Astrocyte (in vitro differentiated cells and primary cell): ENCODE measurements around the gene CDC34. TPM values are rescaled to one million over a fixed set of nuclear protein-coding genes. Genes with fewer than 3 reads are reported as not detected.

Experiments used
- DNase-seq: peaks from one replicate; pipeline ENCODE4 v3.0.0-alpha.2; 2010; ENCODE audit warnings: low read depth
- FAIRE-seq: peaks from 2 replicates; lab custom pipeline; 2011; peaks lifted over from hg19 to GRCh38; lab: Jason Lieb, UNC
- H2AFZ ChIP-seq: 2 replicates; pipeline ENCODE4 v1.6.0; 2012; ENCODE audit warnings: low read depth, low read length, inconsistent platforms
- H3K27ac ChIP-seq: 2 replicates; pipeline ENCODE4 v1.5.1; 2011; ENCODE audit warnings: low read depth, low read length, inconsistent platforms
- H3K27me3 ChIP-seq: 2 replicates; pipeline ENCODE4 v1.6.0; 2011; ENCODE audit warnings: low read length, inconsistent platforms; ENCODE audit not compliant: insufficient read depth
- H3K36me3 ChIP-seq: 2 replicates; pipeline ENCODE4 v1.5.1; 2011; ENCODE audit warnings: low read length, inconsistent platforms; ENCODE audit not compliant: insufficient read depth
- H3K4me1 ChIP-seq: 2 replicates; pipeline ENCODE4 v1.5.1; 2011; ENCODE audit warnings: low read length, inconsistent platforms; ENCODE audit not compliant: insufficient read depth
- H3K4me2 ChIP-seq: 2 replicates; pipeline ENCODE4 v1.6.0; 2012; ENCODE audit warnings: low read length, inconsistent platforms
- H3K4me3 ChIP-seq: 2 replicates; pipeline ENCODE4 v1.5.1; 2011; ENCODE audit warnings: low read depth, mild to moderate bottlenecking, low read length, inconsistent platforms; ENCODE audit not compliant: insufficient read depth
- H3K79me2 ChIP-seq: 2 replicates; pipeline ENCODE4 v1.6.0; 2012; ENCODE audit warnings: mild to moderate bottlenecking, low read length, inconsistent platforms; ENCODE audit not compliant: insufficient read depth
- H3K9ac ChIP-seq: 2 replicates; pipeline ENCODE4 v1.6.0; 2012; ENCODE audit warnings: mild to moderate bottlenecking, low read length, inconsistent platforms
- H3K9me3 ChIP-seq: 2 replicates; pipeline ENCODE4 v1.5.1; 2012; ENCODE audit warnings: low read depth, mild to moderate bottlenecking, low read length, inconsistent platforms; ENCODE audit not compliant: insufficient read depth
- H4K20me1 ChIP-seq: 2 replicates; pipeline ENCODE4 v1.6.0; 2012; ENCODE audit warnings: low read length, inconsistent platforms; ENCODE audit not compliant: insufficient read depth
- H3K27ac Mint-ChIP-seq: one replicate; pipeline ENCODE4 v1.8.0; 2021; ENCODE audit warnings: mild to moderate bottlenecking, mixed read lengths; ENCODE audit not compliant: unreplicated experiment
- H3K27me3 Mint-ChIP-seq: one replicate; pipeline ENCODE4 v1.8.0; 2021; ENCODE audit warnings: low read depth, mixed read lengths; ENCODE audit not compliant: unreplicated experiment
- H3K36me3 Mint-ChIP-seq: one replicate; pipeline ENCODE4 v1.8.0; 2021; ENCODE audit warnings: low read depth, mixed read lengths; ENCODE audit not compliant: unreplicated experiment
- H3K4me1 Mint-ChIP-seq: one replicate; pipeline ENCODE4 v1.8.0; 2021; ENCODE audit warnings: low read depth, mixed read lengths; ENCODE audit not compliant: unreplicated experiment
- H3K4me3 Mint-ChIP-seq: one replicate; pipeline ENCODE4 v1.8.0; 2021; ENCODE audit warnings: mild to moderate bottlenecking, moderate library complexity, mixed read lengths; ENCODE audit not compliant: unreplicated experiment
- H3K9me3 Mint-ChIP-seq: one replicate; pipeline ENCODE4 v1.8.0; 2021; ENCODE audit warnings: mild to moderate bottlenecking, mixed read lengths; ENCODE audit not compliant: unreplicated experiment
- CTCF ChIP-seq: IDR thresholded peaks from 2 replicates; pipeline ENCODE4 v1.5.1; 2011; ENCODE audit warnings: low read depth, mild to moderate bottlenecking, inconsistent platforms, low read length, moderate library complexity; ENCODE audit not compliant: insufficient read depth
- EZH2 ChIP-seq: IDR thresholded peaks from 2 replicates; pipeline ENCODE4 v1.6.1; 2012; ENCODE audit warnings: mild to moderate bottlenecking, low read length, inconsistent platforms; ENCODE audit not compliant: insufficient read depth
- total RNA-seq: library from RNA; stranded (reverse); gene quantifications from 2 replicates; pipeline ENCODE4 v1.2.1, GENCODE V29; 2021

The CDC34 gene
- total RNA-seq, 1 donor from 2014 or later: 190 TPM

DNA sequence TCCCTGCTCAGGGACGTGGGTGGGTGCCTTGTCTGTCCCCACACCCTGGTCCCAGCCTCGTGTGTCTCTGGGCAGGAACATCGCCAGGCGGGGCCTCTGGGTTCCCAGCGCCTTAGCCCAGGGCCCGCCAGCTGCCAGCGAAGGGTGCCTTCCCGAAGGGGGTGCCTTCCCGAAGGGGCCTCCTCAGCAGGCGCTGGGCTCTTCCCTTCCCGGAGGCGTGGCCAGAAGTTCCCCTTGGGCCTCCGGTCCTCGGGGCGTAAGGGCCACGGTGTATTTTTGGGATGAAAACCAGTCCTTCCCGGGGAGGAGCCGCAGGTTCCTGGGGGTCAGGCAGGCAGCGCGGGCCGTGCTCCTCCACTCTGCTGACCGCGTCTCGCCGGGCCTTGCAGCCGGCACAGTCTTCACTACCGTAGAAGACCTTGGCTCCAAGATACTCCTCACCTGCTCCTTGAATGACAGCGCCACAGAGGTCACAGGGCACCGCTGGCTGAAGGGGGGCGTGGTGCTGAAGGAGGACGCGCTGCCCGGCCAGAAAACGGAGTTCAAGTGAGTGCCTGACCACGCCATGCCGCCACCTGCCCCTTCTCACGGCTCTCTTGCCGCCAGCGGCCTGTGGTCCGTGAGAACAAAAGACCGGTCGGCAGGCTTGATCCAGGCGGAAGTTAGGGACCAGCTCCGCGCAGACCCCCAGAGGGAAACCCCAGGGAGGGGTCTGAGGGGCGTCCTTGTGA is 47.7 kb downstream of the CDC34 start:
- peak overlapping the region; percentile 34 for H3K27ac Mint-ChIP-seq
- peaks cover 30% of the 10 kb centered on the region for H3K4me1 Mint-ChIP-seq
- no peak for TF ChIP-seq EZH2
- TF ChIP-seq CTCF: no peak
- Histone ChIP-seq H3K4me3 (no peak overlapping the region), H3K9me3 (no peaks in the 10 kb centered on the region), H3K36me3 (peaks cover 5% of the 10 kb centered on the region), H3K27ac (no peak overlapping the region), H3K4me1 (peaks cover 33% of the 10 kb centered on the region), H3K27me3 (no peaks in the 10 kb centered on the region), H2AFZ (no peak overlapping the region), H3K4me2 (no peak overlapping the region), H3K9ac (no peak overlapping the region), H3K79me2 (peaks cover 72% of the 10 kb centered on the region), H4K20me1 (peaks cover 91% of the 10 kb centered on the region)
- FAIRE-seq: no peak
- no peaks in the 10 kb centered on the region for H3K9me3 Mint-ChIP-seq
- no peak for DNase-seq
- peaks cover 8% of the 10 kb centered on the region for H3K36me3 Mint-ChIP-seq
- H3K4me3 Mint-ChIP-seq: no peak overlapping the region
- no peaks in the 10 kb centered on the region for H3K27me3 Mint-ChIP-seq

- H3K9ac ChIP-seq: no peak overlapping the region
- H3K4me2 ChIP-seq: no peak overlapping the region
- no peak for DNase-seq
- H2AFZ ChIP-seq: no peak overlapping the region
- peaks cover 32% of the 10 kb centered on the region for H3K4me1 ChIP-seq
- Mint-ChIP-seq H3K4me1 (peaks cover 28% of the 10 kb centered on the region), H3K4me3 (no peak overlapping the region), H3K27ac (no peak overlapping the region), H3K27me3 (no peaks in the 10 kb centered on the region), H3K36me3 (peaks cover 8% of the 10 kb centered on the region), H3K9me3 (no peaks in the 10 kb centered on the region)
- peaks cover 5% of the 10 kb centered on the region for H3K36me3 ChIP-seq
- H3K79me2 ChIP-seq: peaks cover 66% of the 10 kb centered on the region
- H3K4me3 ChIP-seq: no peak overlapping the region
- H4K20me1 ChIP-seq: peaks cover 91% of the 10 kb centered on the region
- H3K9me3 ChIP-seq: no peaks in the 10 kb centered on the region
- no peak for TF ChIP-seq CTCF
- no peak for TF ChIP-seq EZH2
- no peaks in the 10 kb centered on the region for H3K27me3 ChIP-seq
- FAIRE-seq: no peak
- no peak overlapping the region for H3K27ac ChIP-seq
Observed at GRCh38 chr19:579842-580155, 48.2 kb downstream of the CDC34 start.

DNA sequence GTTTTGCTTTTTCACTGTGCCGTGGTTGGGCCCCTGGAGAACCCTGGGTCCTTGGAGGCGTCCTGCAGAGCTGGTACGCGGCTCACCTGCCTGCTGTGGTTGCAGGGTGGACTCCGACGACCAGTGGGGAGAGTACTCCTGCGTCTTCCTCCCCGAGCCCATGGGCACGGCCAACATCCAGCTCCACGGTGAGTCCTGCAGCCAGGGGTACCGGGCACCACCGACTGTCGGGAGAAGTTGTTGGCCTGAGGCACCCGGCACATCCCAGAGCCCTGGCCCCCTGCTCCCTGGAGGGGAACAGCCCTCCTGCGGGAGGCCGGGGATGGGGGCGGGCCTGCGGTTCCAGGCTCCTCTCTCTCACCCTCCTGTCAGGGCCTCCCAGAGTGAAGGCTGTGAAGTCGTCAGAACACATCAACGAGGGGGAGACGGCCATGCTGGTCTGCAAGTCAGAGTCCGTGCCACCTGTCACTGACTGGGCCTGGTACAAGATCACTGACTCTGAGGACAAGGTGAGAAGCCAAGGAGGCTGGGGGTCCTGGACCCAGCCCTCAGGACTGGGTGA is 48.8 kb downstream of the CDC34 start:
- Histone ChIP-seq H3K36me3 (peaks cover 5% of the 10 kb centered on the region), H3K27ac (no peak overlapping the region), H3K4me1 (peaks cover 26% of the 10 kb centered on the region), H3K9me3 (no peaks in the 10 kb centered on the region), H3K9ac (no peak overlapping the region), H3K4me2 (no peak overlapping the region), H3K27me3 (no peaks in the 10 kb centered on the region), H4K20me1 (peaks cover 88% of the 10 kb centered on the region), H3K79me2 (peaks cover 61% of the 10 kb centered on the region), H2AFZ (no peak overlapping the region), H3K4me3 (no peak overlapping the region)
- H3K4me1 Mint-ChIP-seq: peaks cover 24% of the 10 kb centered on the region
- no peak overlapping the region for H3K27ac Mint-ChIP-seq
- H3K4me3 Mint-ChIP-seq: no peak overlapping the region
- peaks cover 8% of the 10 kb centered on the region for H3K36me3 Mint-ChIP-seq
- no peak for TF ChIP-seq EZH2
- TF ChIP-seq CTCF: no peak
- DNase-seq (no peak), FAIRE-seq (no peak)
- no peaks in the 10 kb centered on the region for H3K9me3 Mint-ChIP-seq
- H3K27me3 Mint-ChIP-seq: no peaks in the 10 kb centered on the region
